ENCODE measurements around the gene SRSF9.

SRSF9 gene

GRCh38 chr12:120412421-120412820, 57.1 kb downstream of the SRSF9 start:
- no peak overlapping the region for H3K27ac ChIP-seq
- TF ChIP-seq ZFX (IDR thresholded peaks at IDR 0.05): no peak
- TF ChIP-seq CTCF (conservative IDR thresholded peaks at IDR 0.05): no peak

Data from C4-2B (cell line).